Fibroblast of gingiva (primary cell): ENCODE measurements around the gene DPH1.

ENCODE experiments used
- DNase-seq: peaks from one replicate; pipeline ENCODE4 v3.0.0-alpha.2; 2011; ENCODE audit warnings: low read depth

DPH1 gene

DNA sequence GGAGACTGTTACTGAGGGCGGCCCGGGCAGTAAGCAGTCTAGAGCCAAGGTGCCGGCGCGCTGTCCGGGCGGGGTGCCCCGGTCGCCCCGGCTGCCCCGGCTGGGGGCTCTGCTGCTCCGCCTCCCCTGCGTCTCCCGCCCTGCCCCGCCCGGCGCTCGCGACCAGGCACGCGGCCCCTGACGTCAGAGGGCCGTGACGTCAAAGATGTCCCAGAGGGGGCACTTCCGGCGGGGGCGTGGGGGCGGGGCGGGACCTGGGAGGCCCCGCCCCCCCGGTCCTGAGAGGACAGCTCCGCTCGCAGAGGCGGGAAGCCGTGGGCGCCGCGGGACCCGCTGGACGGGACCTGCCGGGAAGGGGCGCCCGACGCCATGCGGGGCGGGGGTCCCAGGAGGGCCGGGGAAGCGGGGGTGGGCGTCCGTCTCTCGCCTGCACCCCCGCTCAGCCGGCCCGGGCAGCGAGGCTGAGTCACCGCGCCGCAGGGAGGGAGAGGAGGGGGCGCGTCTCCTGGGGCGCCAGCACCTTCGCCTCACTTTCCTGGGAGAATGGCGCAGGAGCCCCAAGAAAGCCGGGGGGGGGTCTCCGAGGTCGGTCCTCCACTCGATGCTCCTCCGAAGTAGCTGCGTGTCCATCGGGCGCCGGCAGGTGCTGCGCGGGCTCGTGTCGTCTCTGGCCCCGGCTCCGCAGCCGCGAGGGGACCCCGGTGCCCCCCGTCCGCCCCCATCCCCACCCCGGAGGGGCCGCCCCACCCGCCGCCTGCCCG lies 20.5 kb downstream of the DPH1 start:
- DNase-seq = peak; percentile 58

DNA sequence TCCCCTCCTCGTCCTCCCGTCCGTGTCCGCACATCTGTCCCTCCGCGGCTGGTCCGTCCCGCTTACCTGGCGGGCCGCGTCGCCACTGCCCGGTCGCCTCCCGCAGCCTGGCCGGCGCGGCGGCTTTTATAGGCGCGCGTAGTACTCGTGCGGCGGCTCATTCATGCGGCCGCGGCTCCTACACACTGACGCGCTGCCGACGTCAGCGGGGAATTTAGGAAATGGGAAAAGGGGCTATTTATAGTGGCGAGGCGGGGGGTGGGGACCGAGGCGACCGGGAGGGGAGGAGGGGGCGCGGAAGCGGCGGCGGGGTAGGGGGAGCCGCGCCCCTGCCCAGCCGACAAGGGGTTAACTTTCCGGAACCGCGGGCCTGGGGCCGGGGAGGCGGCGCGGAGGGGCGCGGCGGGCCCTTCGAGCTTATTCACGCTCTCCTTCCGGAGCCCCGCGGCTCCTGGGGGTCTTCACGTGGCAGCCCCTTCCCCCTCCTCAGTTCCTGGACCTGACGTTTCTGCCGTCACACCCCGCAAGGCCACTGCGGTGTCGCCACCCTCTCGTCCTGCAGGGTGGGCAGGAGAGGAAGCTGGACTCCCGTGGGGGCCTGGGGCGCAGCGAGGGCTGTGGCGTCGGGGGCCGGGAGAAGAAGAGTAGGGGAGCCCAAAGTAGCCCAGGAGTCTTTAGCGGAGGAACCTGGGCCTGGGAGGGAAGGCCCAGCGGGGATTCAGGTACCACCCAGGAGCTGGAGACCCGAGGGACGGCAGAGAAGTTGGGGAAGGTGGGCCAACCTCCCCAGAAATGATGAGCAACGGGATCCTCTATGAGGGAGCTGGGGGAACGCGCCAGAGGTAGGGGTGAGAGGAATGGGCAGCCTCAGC lies 21.3 kb downstream of the DPH1 start:
- DNase-seq = peak; percentile 32

DNA sequence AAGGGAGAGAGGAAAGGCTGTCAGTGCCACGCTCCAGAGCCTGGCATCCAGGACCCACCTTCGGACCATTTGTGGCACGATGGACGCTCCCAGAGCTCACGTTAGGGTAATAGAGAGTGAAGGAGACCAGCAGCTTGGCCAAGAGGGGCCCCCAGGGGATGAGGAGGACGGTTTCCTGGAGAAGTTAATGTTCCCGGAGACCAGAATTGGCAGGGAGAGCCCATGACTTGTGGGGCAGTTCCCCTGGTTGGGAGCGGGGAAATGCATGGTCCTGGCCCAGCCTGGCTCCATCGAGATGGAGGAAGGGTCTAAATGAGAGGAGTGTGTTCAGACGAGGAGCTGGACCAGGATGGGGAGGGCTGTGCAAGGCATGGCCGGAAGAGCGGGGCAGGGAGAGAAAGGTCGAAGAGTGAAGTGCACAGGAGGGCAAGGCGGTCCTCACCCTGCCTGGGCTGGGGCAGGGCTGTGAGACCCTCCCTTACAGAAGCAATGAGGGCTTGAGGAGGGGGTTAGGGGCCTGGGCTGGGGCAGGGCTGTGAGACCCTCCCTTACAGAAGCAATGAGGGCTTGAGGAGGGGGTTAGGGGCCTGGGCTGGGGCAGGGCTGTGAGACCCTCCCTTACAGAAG lies 22.1 kb downstream of the DPH1 start:
- no peak for DNase-seq

DNA sequence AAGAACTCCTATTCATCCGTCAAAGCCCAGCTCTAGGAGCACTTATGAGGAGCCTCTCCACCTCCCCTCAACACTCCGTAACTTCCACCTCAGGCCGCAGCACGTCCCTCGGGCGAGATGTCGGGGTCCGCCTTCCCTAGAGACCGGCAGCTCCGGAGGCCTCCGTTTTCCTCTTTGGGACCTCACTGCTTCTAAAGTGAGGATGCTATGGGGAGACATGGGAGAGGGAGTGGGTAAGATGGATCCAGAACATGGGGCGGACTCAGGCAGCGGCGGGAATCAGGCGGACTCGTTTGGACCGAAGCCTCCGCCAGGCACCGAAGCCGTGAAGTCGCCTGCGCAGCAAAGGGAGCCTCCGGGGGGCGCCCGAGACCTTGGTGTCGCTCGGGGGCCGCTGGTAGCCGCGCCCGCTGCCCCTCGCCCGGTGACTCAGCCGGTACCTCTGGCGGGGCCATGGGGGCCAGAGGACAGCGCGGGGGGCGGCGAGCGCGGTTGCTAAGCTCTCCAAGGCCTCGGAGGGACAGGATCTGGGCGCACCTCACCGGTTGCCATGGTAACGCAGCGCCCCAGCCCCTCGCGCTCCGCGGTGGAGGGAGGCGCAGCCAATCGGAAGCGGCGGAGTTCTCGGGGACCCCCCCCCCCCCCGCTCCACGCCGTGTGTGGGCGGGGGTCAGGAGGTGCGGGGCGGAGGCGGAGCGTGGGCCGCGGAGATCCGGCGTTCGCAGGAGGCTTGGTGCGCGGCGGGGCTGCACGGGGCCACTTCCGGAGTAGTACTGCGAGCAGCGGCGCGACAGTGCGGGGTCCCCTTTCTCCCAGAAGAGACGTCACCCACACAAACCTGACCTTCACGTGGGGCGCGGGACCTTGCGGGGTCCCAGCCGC lies 23.7 kb downstream of the DPH1 start:
- peak; percentile 66 for DNase-seq

DNA sequence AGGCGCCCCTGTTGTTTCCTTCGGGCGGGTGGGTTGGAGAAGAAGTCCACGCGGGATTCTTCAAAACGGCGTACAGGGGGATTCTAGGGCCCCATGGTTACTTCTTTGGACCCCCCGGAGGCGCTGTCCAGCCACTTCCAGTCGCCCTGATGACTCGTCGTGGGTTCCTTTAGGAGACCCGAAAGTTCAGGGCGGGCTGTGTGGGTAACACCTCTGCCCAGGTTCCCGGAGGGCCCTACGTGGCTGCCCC lies 24.2 kb downstream of the DPH1 start:
- DNase-seq = no peak

DNA sequence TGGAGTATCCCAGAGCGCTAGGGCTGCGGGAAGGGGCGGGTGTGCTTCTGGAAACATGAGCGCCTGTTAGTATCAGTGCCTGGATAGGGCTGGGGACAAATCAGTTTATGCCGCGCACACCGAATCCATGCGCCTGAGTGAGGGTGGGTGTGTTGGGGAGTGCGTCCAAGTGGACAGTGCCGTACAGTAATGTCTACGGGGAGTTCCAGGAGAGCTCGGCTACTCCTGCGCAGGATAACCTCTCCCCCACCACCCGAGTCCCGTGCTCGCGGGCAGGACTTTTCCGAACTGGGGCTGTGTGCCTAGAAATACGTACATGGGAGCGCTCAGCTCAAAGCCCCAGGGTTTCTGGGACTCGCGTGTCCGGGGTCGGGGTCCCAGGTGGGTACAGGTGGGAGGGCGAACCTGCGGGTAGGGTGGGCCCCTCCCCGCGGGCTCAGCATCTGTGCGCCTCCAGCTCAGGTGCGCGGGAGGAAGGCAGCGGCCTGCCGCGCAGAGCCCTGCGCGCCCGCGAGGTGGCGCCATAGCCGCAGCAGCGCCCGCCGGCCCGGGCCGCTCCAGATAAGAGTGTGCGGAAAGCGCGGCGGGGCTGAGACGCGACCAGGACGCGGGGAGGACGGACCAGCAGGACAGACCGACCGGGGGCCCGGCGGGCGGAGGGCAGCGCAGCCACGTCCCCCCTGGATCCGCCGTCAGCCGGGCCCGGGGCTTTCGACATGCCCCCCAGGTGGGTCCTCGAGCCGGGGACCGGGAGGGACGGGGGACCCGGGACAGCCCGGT lies 24.7 kb downstream of the DPH1 start, which contains the start of gene HIC1:
Gene HIC1 (plus strand): TSS at position 592 of the 780 bp plus-strand sequence. CDS start 1,588 bp downstream, outside the sequence.
- DNase-seq = peak; percentile 64

DNA sequence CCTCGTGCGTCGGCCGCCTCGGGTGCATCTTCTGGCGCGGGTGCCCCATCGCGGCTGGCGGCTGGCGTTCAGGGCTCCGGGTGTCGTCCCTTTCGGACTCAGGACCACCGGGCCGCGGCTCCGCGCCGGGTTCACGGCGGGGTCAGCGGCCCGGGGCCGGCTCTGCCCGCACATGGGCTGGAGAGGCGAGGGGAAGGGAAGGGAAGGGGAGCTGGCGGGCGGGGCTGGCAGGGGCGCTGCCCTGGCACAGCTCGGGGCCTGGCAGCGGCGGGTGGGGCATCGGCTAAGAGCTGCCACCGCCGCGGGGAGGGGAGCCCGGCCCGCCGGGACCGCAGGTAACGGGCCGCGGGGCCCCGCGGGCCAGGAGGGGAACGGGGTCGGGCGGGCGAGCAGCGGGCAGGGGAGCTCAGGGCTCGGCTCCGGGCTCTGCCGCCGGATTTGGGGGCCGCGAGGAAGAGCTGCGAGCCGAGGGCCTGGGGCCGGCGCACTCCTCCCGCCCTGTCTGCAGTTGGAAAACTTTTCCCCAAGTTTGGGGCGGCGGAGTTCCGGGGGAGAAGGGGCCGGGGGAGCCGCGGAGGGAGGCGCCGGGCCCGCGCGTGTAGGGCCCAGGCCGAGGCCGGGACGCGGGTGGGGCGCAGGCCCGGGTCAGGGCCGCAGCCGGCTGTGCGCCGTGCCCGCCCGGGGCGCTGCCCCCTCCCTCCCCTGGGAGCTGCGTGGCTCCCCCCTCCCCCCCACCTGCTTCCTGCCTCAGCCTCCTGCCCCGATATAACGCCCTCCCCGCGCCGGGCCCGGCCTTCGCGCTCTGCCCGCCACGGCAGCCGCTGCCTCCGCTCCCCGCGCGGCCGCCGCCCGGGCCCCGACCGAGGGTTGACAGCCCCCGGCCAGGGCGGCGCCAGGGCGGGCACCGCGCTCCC lies 25.6 kb downstream of the DPH1 start:
- no peak for DNase-seq

DNA sequence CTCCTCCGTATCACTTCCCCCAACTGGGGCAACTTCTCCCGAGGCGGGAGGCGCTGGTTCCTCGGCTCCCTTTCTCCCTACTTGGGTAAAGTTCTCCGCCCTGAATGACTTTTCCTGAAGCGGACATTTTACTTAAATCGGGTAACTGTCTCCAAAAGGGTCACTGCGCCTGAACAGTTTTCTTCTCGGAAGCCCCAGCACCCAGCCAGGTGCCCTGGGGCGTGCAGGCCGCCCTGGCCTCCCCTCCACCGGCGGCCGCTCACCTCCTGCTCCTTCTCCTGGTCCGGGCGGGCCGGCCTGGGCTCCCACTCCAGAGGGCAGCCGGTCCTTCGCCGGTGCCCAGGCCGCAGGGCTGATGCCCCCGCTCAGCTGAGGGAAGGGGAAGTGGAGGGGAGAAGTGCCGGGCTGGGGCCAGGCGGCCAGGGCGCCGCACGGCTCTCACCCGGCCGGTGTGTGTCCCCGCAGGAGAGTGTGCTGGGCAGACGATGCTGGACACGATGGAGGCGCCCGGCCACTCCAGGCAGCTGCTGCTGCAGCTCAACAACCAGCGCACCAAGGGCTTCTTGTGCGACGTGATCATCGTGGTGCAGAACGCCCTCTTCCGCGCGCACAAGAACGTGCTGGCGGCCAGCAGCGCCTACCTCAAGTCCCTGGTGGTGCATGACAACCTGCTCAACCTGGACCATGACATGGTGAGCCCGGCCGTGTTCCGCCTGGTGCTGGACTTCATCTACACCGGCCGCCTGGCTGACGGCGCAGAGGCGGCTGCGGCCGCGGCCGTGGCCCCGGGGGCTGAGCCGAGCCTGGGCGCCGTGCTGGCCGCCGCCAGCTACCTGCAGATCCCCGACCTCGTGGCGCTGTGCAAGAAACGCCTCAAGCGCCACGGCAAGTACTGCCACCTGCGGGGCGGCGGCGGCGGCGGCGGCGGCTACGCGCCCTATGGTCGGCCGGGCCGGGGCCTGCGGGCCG lies 26.5 kb downstream of the DPH1 start:
- no peak for DNase-seq

DNA sequence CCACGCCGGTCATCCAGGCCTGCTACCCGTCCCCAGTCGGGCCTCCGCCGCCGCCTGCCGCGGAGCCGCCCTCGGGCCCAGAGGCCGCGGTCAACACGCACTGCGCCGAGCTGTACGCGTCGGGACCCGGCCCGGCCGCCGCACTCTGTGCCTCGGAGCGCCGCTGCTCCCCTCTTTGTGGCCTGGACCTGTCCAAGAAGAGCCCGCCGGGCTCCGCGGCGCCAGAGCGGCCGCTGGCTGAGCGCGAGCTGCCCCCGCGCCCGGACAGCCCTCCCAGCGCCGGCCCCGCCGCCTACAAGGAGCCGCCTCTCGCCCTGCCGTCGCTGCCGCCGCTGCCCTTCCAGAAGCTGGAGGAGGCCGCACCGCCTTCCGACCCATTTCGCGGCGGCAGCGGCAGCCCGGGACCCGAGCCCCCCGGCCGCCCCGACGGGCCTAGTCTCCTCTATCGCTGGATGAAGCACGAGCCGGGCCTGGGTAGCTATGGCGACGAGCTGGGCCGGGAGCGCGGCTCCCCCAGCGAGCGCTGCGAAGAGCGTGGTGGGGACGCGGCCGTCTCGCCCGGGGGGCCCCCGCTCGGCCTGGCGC lies 27.3 kb downstream of the DPH1 start:
- no peak for DNase-seq

DNA sequence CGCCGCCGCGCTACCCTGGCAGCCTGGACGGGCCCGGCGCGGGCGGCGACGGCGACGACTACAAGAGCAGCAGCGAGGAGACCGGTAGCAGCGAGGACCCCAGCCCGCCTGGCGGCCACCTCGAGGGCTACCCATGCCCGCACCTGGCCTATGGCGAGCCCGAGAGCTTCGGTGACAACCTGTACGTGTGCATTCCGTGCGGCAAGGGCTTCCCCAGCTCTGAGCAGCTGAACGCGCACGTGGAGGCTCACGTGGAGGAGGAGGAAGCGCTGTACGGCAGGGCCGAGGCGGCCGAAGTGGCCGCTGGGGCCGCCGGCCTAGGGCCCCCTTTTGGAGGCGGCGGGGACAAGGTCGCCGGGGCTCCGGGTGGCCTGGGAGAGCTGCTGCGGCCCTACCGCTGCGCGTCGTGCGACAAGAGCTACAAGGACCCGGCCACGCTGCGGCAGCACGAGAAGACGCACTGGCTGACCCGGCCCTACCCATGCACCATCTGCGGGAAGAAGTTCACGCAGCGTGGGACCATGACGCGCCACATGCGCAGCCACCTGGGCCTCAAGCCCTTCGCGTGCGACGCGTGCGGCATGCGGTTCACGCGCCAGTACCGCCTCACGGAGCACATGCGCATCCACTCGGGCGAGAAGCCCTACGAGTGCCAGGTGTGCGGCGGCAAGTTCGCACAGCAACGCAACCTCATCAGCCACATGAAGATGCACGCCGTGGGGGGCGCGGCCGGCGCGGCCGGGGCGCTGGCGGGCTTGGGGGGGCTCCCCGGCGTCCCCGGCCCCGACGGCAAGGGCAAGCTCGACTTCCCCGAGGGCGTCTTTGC lies 28.0 kb downstream of the DPH1 start:
- no peak for DNase-seq

DNA sequence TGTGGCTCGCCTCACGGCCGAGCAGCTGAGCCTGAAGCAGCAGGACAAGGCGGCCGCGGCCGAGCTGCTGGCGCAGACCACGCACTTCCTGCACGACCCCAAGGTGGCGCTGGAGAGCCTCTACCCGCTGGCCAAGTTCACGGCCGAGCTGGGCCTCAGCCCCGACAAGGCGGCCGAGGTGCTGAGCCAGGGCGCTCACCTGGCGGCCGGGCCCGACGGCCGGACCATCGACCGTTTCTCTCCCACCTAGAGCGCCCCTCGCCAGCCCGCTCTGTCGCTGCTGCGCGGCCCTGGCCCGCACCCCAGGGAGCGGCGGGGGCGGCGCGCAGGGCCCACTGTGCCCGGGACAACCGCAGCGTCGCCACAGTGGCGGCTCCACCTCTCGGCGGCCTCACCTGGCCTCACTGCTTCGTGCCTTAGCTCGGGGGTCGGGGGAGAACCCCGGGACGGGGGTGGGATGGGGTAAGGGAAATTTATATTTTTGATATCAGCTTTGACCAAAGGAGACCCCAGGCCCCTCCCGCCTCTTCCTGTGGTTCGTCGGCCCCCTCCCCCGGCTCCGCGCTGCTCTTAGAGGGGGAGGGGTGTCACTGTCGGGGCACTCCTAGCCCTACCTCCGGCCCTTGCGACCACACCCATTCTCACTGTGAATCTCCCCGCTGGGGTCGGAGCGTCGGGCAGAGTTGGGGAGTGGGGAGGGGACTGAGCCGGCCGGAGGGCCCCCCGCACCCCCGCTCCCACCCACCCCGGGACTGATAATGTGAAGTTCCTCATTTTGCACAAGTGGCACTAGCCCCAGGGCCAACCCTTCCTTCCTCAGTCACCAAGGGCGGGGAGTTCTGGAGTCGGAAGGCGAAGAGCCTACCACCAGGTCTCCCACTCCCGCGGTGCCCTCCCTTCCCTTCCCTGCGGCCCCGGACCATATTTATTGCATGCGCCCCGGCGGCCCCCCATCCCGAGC lies 28.9 kb downstream of the DPH1 start:
- DNase-seq = no peak

DNA sequence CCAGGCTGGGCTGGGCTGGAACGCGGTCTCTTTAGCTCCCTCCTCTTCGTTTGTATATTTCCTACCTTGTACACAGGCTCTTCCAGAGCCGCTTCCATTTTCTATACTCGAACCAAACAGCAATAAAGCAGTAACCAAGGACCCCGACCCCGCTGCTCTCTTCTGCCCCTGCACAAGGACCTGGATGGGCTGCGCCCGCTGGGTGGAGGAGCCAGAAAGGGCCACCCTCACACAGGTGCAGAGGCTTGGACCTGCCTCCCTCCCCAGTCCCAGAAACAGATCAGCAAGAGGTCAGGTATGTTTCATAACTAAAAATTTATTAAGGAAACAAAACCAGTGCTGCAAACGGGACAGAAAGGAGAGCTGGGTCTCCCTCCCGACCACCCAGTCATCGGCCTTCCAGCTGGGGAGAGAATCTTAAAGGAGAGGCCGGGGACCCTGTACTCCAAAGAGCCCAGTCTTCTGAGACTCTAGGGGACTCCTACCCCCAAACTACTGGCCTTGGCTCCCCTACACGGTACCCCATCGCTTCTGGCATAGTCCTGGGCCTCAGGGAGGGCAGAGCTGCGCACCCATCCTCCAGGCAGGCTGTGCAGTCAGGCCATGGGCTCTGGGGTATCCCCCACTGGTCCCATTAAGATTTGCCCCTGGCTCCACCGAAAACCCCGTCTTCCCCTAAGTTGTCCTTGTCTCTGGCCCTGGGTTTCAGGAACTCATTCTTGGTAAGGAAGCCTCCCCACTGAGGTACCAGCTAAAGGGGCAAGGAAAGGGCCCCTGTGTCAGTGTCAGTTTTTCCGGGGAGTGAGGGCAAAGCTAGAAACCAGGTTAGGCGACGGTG lies 29.8 kb downstream of the DPH1 start:
- DNase-seq = no peak

DNA sequence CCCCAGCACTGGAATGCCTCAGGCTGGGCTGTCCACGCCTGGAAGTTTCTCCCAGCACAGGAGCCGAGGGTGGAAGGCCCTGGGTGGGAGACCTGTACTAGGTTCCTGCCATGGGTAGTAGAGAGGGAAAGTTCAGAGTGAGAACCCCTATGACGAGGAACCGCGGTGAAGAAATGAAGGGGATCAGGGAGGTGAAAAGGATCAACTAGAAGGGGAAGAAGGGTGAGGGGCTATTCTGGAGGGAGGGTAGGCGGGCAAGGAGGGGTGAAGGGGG lies 30.4 kb downstream of the DPH1 start:
- DNase-seq = no peak

DNA sequence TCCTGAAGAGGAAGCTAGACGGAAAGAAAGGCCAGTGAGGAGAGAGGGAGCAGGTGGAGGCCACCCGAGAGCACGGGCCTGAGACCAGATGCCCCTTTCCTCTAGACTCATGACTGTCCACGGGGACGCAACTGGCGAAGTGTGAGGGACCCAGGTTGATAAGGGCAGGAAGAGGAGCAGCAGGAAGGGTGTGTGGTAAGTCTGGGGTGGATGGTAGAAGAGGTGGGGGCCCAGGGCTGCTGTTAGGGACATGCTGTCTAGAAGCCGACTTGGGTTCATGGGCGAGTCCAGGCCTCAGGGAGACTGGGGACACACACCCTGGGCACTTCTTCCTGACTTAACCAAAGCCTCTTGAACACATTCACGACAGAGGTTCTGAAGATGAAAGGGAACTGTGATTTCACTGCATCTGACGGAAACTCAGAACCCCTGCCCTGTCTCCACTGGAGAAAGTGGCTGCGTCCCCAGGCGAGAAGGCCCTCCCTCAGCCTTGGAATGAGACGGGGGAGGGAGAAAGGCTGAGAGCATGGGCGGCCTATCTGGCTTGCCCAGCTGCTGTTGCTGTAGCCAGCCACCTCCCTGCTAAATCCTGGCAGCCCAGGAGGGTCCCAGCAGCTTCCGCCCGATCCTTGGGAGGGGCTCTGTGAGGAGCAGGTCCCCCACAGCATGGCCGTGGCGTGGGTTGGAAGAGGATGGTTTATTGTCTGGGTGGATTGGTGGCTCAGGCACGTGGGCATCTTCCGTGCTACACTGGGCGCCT lies 30.9 kb downstream of the DPH1 start:
- DNase-seq = no peak

DNA sequence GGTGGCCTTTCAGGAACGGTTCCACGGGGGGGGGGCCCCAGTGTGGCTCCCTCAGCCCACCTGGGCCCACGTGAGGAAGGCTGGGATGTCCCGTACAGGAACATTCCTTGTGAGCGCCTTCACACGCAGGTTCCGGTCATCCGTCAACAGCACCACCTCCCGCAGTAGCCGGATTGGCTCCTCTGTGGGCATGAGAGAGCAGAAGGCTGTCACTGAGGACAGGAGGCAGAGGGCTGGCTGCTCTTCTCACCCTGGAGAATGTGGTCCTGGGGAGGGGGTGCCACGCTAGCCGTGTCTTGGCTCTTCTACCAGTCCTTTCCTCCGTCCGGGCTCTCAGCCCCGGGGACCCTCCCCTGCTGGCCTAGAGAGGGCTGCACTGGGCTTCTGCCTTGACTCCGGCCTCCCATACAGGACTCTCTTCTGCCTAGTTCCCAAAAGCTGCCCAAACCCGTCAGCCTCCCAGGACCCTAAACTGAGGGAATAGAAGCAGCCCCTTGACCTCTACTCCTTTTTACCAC lies 31.5 kb downstream of the DPH1 start:
- no peak for DNase-seq
